ENCODE measurements around the gene EEFSEC.

DNA sequence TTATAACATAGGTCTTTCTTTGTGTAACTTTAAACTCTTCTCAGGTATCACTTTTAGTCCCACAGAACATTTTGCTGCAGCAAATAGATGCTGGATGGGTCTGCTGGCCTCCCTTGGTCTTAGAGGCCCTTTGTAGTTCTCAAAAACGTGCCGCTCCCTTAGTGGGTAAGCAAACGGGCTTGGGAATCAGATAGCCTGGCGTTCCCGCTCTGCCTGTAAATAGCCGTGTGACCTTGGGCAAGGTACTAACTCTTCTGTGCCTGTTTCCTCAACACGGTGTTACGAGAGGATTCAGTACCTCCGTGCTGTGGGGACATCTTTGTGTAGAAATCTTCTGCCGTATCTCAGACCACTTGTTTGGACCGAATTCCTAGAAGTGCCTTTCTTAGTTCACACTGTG is 249.0 kb downstream of the EEFSEC start:
- TF ChIP-seq EZH2 (IDR thresholded peaks at IDR 0.05; ENCODE audit: low read length, unreplicated experiment) (no peak), CTCF (conservative IDR thresholded peaks at IDR 0.05; ENCODE audit: low read depth, low read length) (no peak), EZH2phosphoT487 (IDR thresholded peaks at IDR 0.05; ENCODE audit: borderline replicate concordance, low read length) (no peak)

Measured in PC-3 (cell line).